Ureter (tissue), 1 donor: Measurements from ENCODE around the gene SLC16A12. TPM values are rescaled to one million over a fixed set of nuclear protein-coding genes. Genes with fewer than 3 reads are reported as not detected.
"Not testable (repeated sequence)": the region's sequence is repeated elsewhere in the genome, so short reads cannot be mapped to it uniquely, and the experiment has no call there.

Source experiments
- DNase-seq: peaks from one replicate; pipeline ENCODE4 v3.0.0-alpha.2; 2020; ENCODE audit warnings: low spot score
- total RNA-seq: library from RNA; stranded (reverse); gene quantifications from one replicate; pipeline ENCODE4 v1.2.4, GENCODE V29; 2023
- donor health status: DM: yes; HTN: yes; CAD: no.

The SLC16A12 gene
- total RNA-seq, 1 donor from 2014 or later: 0.08 TPM

DNA sequence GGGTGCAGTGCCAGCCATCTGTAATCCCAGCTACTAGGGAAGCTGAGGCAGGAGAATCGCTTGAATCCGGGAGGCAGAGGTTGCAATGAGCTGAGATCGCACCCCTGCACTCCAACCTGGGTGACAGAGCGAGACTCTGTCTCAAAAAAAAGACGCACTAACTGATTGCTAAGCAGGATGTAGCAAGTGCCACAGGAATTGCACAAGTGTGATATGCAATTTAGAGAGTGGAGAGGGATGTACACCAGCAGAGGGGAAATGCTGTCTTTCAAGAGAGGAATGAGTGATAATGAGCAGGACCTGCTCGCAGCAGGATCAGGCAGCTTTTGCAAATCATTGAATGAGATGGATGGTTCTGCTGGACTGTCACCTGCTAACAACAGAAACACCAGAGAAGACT, 13.3 kb upstream of the SLC16A12 start:
- DNase-seq: no peak

DNA sequence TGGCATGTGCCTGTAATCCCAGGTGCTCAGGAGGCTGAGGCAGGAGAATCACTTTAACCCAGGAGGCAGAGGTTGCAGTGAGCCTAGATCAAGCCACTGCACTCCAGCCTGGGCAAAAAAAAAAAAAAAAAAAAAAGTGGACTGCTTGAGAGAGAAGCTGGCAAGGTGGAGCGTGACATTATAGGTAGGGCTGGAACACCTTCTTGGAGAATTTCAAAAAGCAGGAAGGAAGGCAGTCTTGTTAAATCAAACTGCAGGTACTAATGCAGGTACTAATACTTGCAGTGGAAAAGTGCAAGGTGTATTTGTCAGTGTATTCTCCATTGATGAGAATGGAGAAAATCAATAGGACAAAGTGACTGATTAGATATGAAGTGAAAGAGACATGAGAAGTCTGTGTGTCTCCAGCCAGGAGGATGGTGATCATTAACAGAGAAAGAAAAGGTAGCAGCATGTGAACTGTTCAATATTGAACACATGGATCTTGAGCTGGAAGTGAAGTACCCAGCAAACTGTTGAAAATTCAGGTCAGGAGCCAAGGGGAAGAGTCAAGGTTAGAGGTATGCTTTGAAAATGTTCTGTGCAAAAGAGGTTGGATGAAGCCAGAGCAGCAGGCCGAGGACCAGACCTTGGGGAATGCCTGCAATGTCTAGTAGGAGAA, 12.6 kb upstream of the SLC16A12 start:
- no peak for DNase-seq

- not testable (repeated sequence) for DNase-seq
Observed at GRCh38 chr10:89546651-89547050, 11.3 kb upstream of the SLC16A12 start.

- no peak for DNase-seq
Observed at GRCh38 chr10:89543841-89544240, 8.4 kb upstream of the SLC16A12 start.

GRCh38 chr10:89540420-89540949, 5.1 kb upstream of the SLC16A12 start:
- no peak for DNase-seq

GRCh38 chr10:89537364-89537763, 2.0 kb upstream of the SLC16A12 start:
- no peak for DNase-seq

- DNase-seq: no peak
Observed at GRCh38 chr10:89536013-89536354, 590 bp upstream of the SLC16A12 start.

DNA sequence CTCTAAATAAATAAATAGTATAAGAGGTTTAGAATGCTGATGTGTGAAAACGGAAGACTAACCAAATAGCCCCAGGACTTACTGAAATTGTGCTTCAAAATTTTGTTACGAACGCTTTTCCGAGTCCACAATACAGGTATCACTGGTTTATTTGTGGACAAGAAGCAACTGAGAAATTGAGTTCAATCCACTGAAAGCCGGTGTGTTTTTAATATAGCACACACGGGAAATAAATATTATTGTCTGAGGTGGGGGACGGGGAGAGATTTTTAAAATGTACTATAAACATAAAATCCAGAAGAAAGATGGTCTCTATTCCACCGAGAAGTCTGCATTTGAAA, 598 bp downstream of the SLC16A12 start:
- no peak for DNase-seq

GRCh38 chr10:89532476-89532875, 2.9 kb downstream of the SLC16A12 start:
- no peak for DNase-seq

- no peak for DNase-seq
Observed at GRCh38 chr10:89531359-89531758, 4.0 kb downstream of the SLC16A12 start.

DNA sequence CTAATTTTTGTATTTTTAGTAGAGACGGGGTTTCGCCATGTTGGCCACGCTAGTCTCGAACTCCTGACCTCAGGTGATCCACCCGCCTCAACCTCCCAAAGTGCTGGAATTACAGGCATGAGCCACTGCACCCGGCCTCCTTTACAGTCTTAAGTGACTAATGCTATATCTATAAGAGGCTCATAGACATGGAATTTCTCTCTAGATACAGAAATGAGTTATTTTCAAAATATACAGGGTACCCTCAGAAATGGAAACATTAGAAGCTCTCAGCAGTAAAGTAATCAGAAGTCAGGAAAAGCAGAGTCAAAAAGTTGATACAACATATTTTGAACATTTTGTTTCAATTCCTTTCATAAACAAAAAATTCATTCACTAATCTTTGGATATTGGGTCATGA, 5.7 kb downstream of the SLC16A12 start:
- DNase-seq: not testable (repeated sequence)

DNA sequence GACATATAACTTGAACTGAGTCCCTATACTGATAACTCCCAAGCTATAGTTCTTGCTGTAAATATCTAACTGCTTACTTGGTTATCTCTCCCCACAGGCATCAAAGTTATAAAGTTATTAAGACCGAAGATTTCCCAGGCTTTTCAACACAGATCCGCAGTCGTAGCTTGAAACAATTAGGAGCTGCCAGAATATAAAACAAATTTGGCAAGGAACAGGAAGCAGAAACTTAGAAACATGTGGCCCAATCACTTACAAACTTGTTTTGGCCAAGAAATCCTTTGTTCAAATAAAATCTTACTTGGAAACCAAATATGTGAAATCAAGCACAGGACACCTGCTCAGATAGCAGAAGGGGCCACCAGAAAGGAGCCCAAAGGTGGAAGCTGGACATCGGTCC, 9.0 kb downstream of the SLC16A12 start:
- no peak for DNase-seq

DNA sequence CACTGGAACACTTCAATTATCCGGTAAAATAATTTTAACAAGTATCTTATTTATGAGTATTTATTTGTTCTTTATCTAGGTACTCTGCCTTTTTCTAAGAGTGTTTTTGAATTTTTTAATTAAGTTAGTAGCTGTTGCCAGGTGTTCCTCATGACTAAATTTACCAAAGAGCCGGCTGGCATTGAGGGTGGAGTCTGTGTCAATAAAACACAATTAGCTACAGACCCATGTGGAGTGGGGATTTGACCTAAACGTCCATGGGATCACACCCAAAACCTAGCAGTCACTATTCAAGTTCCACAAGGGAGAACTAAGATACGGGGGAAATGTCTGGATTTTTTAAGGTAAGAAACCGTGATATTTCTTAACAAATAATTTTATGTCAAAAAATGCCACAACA, 9.8 kb downstream of the SLC16A12 start:
- no peak for DNase-seq

- DNase-seq: no peak
Observed at GRCh38 chr10:89524279-89524678, 11.1 kb downstream of the SLC16A12 start.

DNA sequence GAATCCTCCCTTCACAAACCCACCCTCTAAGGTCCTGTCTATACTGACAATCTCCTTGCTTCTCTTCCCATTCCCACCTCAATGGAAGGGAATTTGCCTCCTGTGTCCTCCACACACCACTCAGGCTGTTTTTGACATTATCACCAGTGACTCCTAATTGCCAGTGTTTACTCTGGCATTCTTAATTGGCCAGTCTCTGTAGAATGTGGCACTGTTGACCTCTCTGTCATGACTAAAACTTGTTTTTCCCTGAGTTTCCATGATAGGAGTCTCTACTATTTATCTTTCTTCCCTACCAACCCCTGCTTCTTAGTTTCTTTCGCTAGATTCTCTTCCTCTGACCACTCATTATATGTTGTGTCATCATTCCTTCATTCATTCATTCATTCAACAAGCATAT, 12.1 kb downstream of the SLC16A12 start:
- DNase-seq: no peak

GRCh38 chr10:89522463-89522862, 12.9 kb downstream of the SLC16A12 start:
- DNase-seq: no peak

DNA sequence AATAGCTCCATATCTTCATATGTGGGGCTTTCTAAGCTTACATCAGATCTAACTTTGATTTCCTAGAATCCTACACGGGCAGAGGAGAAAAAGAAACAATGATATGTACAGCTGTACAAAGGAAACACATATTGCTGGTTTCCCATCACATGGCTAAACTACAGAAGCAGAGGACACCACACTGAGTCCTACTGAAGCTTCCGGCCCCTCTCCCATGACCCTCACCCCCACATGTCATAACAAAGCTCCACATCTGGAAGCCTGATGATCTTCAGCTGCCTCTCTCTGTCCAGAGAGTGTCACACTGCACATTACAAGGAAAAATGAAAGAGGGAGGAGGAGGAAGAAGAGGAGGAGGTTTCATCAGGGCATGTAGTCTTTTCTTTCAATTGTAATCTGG, 14.0 kb downstream of the SLC16A12 start:
- no peak for DNase-seq

GRCh38 chr10:89520706-89521105, 14.7 kb downstream of the SLC16A12 start:
- no peak for DNase-seq

DNA sequence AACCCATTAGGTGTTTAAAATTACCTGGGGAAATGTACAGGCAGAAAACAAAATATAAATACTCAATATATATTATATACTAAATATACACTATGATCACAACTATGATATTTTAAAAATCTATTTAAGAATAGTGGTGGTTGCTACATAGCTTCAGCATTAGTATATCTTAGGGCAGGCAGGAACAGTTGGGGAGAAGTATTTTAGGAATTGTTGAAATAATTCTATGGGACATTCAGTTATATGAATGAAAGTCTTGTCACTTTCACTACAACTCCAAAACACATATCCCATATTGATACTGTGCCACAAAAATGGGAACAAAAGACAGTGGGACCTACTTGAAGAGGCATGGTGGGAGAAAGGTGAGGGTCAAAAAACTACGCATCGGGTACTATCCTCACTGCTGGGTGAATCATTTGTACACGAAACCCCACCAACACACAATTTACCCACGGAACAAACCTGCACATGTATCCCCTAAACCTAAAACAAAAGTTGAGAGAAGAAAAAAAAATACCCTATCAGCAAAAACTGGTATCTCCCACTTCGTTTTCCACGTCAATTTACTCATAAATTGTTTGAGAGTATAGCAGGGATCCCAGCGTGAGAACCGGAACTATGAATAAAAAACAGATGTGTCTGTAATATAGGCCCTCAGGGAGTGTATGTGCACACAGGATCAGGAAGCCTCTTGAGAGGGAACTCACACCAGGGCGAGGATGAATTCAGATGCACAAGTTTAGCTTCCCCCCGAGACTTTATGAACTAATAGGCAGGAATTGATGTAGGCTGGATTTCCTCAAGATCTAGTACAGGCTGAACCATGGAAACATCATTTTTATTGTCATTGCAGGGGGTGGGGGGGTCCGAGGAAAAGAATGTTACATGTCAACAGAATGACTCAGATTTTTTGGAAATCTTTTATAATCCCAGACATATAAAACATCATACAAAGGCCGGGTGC, 16.2 kb downstream of the SLC16A12 start:
- DNase-seq: no peak

GRCh38 chr10:89518108-89518507, 17.3 kb downstream of the SLC16A12 start:
- DNase-seq: no peak

DNA sequence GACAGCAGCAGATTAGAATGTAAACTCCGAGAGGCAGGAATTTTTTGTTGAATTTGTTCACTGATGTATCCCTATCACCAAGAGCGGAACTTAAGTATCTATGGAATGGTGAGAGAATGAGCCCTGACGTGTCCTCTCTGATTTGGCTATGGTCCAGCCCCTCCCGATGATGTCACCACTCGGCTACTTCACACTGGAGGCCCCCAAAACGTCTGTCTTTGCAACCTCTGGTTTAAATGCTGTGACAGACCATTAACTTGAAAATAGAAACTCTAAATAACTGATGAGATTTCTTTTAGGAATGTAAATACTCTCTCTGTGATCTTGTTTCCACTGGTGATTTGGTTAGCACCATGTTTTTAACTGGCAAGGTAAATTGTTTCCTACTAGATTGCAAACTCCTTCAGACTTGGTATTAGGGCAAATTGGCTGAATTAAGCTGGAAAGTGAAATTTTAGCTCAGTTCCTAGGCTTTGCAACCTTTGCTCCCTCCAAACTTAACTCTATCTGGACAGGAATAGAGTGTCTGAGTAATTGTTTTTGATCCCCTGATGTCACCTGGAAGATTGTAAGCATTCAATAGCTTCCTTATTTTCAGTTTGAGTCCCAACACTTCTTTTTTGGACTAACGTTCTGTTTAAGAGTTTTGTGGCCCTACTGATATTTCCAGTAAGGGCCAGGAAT, 19.1 kb downstream of the SLC16A12 start:
- DNase-seq: no peak

DNA sequence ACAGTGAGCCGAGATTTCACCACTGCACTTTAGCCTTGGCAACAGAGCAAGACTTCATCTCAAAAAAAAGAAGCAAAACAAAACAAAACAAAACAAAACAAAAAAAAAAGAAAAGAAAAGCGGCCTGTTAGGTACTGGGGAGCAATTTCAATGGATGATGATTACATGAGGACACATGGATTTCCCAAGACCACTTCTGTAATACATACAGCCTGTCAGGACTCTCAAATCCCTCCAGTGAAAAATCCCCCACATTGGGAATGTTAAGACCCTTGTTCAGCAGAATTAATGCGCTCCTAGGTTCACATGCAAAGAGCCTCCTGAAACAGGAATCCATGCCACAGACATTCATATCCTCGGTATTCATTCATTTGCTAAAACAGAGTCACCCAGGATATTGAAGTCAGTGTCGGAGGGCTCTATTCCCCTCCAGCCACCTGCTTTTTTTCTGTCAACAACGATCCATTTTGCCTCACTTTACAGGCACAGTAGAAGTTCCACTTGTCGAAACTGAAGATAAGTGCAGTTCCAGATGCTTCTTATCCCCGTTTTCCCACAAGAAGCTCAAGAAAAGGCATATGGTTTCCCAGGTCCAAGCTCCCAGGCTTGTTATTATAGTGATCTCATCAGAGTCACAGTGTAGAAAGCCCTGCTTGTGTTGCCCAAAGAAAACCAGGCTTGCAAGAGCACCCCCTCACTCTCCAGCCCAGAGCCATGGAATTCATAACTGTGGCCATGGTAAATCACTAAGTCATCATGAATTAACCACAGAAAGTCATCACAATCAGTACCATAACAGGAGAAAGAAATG, 20.2 kb downstream of the SLC16A12 start:
- no peak for DNase-seq
